Subcutaneous abdominal adipose tissue (tissue), 5 donors: ENCODE data around the gene CRB3.

ENCODE experiments used
- H3K27ac ChIP-seq: one replicate; pipeline ENCODE4 v1.7.0; 2013; ENCODE audit warnings: low read depth, mild to moderate bottlenecking, inconsistent platforms, low read length, moderate library complexity
- H3K27me3 ChIP-seq, 5 donors: one replicate each; pipeline ENCODE4 v1.7.0; 2013; ENCODE audit warnings: low read length in 5 of 5, inconsistent platforms in 1 of 5; ENCODE audit not compliant: control insufficient read depth in 5 of 5, insufficient read depth in 4 of 5
- H3K36me3 ChIP-seq, 5 donors: one replicate each; pipeline ENCODE4 v1.7.0; 2013; ENCODE audit warnings: low read length in 5 of 5; ENCODE audit not compliant: control insufficient read depth in 5 of 5, insufficient read depth in 5 of 5
- H3K4me1 ChIP-seq, 5 donors: one replicate each; pipeline ENCODE4 v1.7.0; 2013; ENCODE audit warnings: low read length in 5 of 5, mild to moderate bottlenecking in 3 of 5, moderate library complexity in 1 of 5; ENCODE audit not compliant: control insufficient read depth in 5 of 5, insufficient read depth in 5 of 5
- H3K4me3 ChIP-seq, 5 donors: one replicate each; pipeline ENCODE4 v1.7.0; 2013; ENCODE audit warnings: low read length in 5 of 5, low read depth in 1 of 5
- H3K9ac ChIP-seq, 5 donors: one replicate each; pipeline ENCODE4 v1.7.0; 2013; ENCODE audit warnings: low read length in 5 of 5, mild to moderate bottlenecking in 4 of 5, moderate library complexity in 3 of 5
- H3K9me3 ChIP-seq, 5 donors: one replicate each; pipeline ENCODE4 v1.7.0; 2013; ENCODE audit warnings: low read length in 5 of 5; ENCODE audit not compliant: control insufficient read depth in 5 of 5
- donor health status: healthy.
- donor health status: healthy.
- donor health status: healthy.
- donor health status: healthy.
- donor health status: healthy.

Gene CRB3

GRCh38 chr19:6476896-6477431, 12.9 kb downstream of the CRB3 start:
- Histone ChIP-seq H3K4me3 (peak overlapping the region in 2 of 5 donors; percentile 22 to 37), H3K27me3 (peaks cover 22 to 39% (median 31%) of the 10 kb centered on the region in 5 donors)

DNA sequence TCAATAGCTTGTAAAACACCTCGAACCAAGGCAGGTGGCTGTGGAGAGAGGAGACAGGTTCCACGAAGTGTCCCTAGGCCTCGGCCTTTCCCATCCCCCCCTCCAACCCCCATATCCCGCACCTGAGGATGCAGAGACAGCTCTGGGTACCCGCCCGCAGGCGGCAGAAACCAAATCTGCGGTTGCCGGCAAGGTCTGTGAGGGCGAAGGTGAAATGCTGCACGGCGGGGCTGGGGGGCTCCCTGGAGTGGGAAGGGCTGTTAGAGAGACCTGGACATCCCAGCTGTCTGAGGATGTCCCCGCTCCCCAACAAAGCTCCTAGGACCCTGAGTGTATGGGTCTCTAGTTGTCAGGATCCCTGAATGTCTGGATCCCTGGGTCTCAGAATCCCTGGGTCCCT, 14.7 kb downstream of the CRB3 start:
- Histone ChIP-seq H3K9ac (no peak overlapping the region), H3K9me3 (no peaks in the 10 kb centered on the region), H3K27ac (no peak overlapping the region), H3K36me3 (no peaks in the 10 kb centered on the region), H3K4me1 (peaks cover 0 to 21% (median 14%) of the 10 kb centered on the region in 5 donors), H3K4me3 (no peak overlapping the region), H3K27me3 (peaks cover 22 to 39% (median 31%) of the 10 kb centered on the region in 5 donors)

More at GRCh38 chr19:6476896-6477431, 12.9 kb downstream of the CRB3 start:
- Histone ChIP-seq H3K9me3 (no peaks in the 10 kb centered on the region), H3K9ac (no peak overlapping the region), H3K27ac (no peak overlapping the region), H3K4me1 (peaks cover 0 to 19% (median 14%) of the 10 kb centered on the region in 5 donors), H3K36me3 (no peaks in the 10 kb centered on the region)

DNA sequence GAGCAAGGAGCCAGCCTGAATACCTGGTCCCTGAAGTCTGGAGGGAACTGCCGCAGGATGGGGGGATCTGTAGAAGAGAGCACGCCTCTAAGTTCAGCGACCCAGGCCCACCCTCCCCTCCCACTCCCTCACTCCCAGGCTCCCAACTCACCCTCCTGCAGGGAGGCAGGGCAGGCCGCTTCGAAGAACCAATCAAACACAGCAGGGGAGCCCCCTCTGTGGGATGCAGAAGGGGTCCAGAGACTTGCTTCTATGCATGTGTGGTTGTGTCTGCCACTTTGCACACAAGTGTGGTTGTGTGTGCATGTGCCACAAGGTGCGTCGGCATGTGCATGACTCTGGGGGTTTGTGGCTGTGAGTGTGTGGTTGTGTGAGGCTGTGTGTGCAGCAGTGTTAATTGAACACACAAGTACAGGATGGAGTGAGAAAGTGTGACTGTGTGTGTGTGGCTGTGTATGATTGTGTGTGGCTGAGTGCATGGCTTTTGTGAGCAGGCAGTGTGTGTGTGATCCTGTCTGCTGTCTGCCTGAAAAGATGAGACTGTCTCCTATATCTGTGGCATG, 15.8 kb downstream of the CRB3 start:
- Histone ChIP-seq H3K9ac (no peak overlapping the region), H3K9me3 (no peaks in the 10 kb centered on the region), H3K27me3 (peaks cover 21 to 39% (median 31%) of the 10 kb centered on the region in 5 donors), H3K27ac (no peak overlapping the region), H3K4me3 (no peak overlapping the region), H3K4me1 (peaks cover 0 to 21% (median 14%) of the 10 kb centered on the region in 5 donors), H3K36me3 (no peaks in the 10 kb centered on the region)

DNA sequence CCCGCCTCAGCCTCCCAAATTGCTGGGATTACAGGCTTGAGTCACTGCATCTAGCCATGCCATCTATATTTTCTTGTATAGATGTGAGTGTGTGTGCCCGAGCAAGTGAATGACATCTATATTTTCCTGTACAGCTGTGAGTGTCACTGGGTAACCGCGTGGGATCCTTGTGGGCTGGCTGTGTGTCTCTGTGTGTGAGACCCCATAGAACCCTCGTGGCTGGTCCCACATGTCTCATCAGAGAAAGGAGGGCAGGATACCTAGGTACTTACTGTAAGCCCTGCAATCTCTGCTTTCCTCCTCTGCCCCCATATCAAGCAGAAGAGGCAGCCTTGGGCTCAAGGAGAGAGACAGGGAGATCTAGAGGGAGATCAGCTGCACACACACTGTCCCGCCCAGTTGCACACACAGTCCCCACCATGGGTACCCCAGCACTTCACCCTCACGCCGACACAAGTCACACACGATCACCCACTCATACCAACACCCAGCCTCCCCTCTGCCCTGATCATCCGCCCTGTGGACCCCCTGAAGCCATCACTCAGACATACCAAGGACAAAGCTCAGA, 16.9 kb downstream of the CRB3 start:
- peaks cover 10 to 30% (median 21%) of the 10 kb centered on the region in 5 donors for H3K27me3 ChIP-seq

DNA sequence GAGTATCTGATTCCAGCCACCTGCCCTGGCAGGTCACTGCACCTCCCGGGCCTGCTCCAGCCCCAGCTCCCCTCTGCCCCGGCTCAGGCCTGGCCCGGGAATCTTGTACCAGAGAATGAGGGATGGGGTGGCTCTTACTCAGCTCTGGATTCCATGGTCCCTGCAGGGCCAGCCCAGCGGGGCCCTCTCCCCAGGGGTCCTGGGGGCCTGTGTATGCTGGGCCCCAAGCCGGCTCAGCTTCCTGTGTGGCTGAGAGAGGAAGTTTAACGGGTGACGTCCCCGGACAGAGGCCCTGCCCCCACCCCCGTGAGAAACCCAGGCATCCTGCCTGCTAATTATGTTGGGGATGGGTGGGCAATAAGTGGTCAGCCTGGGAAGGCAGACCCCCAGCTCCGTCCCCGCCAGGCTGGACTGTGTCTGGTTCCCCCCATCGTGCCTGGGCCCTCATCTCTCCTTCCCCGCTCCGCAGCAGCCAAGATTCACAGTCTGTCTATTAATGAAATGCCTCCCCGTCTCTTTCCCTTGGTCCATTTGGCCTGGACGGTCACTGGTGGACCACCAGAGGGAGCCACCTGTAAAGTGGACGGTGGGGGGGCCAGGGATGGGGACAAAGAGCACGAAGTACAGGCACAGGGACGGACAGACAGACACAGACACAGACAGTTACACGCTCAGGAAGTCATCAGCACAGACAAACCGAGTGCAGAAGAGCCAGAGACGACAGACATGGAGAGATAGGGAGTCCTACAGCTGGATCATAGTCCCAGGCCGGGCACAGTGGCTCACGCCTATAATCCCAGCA, 17.7 kb downstream of the CRB3 start, which contains the start of gene DENND1C:
Gene DENND1C (minus strand): TSS at position 247 of the 802 bp plus-strand sequence. CDS start 92 bp downstream, at position 155.
- Histone ChIP-seq H3K9me3 (no peaks in the 10 kb centered on the region), H3K27ac (no peak within 1 kb of the TSS), H3K4me3 (peak within 1 kb of the TSS; percentile 4 to 48 (median 36)), H3K27me3 (peaks cover 4 to 23% (median 14%) of the 10 kb centered on the region in 5 donors), H3K9ac (peak within 1 kb of the TSS in 4 of 5 donors; percentile 3 to 66 (median 55)), H3K4me1 (peaks cover 0 to 7% (median under 1%) of the 10 kb centered on the region in 5 donors), H3K36me3 (no peaks in the 10 kb centered on the region)

More for the DNA sequence above, 16.9 kb downstream of the CRB3 start:
- peak overlapping the region; percentile 4 to 48 (median 36) for H3K4me3 ChIP-seq
- no peaks in the 10 kb centered on the region for H3K36me3 ChIP-seq
- peaks cover 0 to 15% (median 9%) of the 10 kb centered on the region in 5 donors for H3K4me1 ChIP-seq
- H3K9me3 ChIP-seq = no peaks in the 10 kb centered on the region
- peak overlapping the region in 3 of 5 donors; percentile 48 to 66 (median 62) for H3K9ac ChIP-seq
- no peak overlapping the region for H3K27ac ChIP-seq

DNA sequence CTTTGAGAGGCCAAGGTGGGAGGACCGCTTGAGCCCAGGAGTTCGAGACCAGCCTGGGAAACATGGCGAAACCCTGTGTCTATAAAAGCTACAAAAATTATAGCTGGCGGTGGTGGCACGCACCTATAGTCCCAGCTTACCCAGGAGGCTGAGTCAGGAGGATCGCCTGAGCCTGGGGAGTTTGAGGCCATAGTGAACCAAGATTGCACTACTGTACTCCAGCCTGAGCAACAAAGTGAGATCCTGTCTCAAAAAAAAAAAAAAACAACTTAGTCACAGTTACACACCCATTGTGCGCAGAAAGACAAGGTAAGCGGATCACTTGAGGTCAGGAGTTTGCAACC, 18.2 kb downstream of the CRB3 start:
- Histone ChIP-seq H3K4me3 (peak overlapping the region in 1 of 5 donors; percentile 48), H3K36me3 (no peaks in the 10 kb centered on the region), H3K9me3 (no peaks in the 10 kb centered on the region), H3K9ac (no peak overlapping the region), H3K27me3 (peaks cover 3 to 17% (median 9%) of the 10 kb centered on the region in 5 donors), H3K4me1 (peaks cover 0 to 6% (median 0%) of the 10 kb centered on the region in 5 donors), H3K27ac (no peak overlapping the region)

- peaks cover 3 to 17% (median 9%) of the 10 kb centered on the region in 5 donors for H3K27me3 ChIP-seq
- H3K36me3 ChIP-seq = no peaks in the 10 kb centered on the region
- H3K9me3 ChIP-seq = no peaks in the 10 kb centered on the region
- H3K27ac ChIP-seq = no peak overlapping the region
- H3K4me3 ChIP-seq = no peak overlapping the region
- H3K9ac ChIP-seq = no peak overlapping the region
- H3K4me1 ChIP-seq = peaks cover 0 to 6% (median 0%) of the 10 kb centered on the region in 5 donors
Observed at GRCh38 chr19:6483235-6483634, 19.2 kb downstream of the CRB3 start.

- Histone ChIP-seq H3K27ac (no peak overlapping the region), H3K4me1 (peaks cover 0 to 6% (median 0%) of the 10 kb centered on the region in 5 donors), H3K9ac (no peak overlapping the region), H3K4me3 (no peak overlapping the region), H3K9me3 (no peaks in the 10 kb centered on the region), H3K27me3 (peaks cover 3 to 17% (median 7%) of the 10 kb centered on the region in 5 donors), H3K36me3 (no peaks in the 10 kb centered on the region)
Observed at GRCh38 chr19:6484230-6484629, 20.2 kb downstream of the CRB3 start.

- Histone ChIP-seq H3K27me3 (peaks cover 0 to 13% (median 6%) of the 10 kb centered on the region in 5 donors), H3K4me3 (no peak overlapping the region), H3K27ac (no peak overlapping the region), H3K4me1 (peaks cover 0 to 6% (median 0%) of the 10 kb centered on the region in 5 donors), H3K9me3 (no peaks in the 10 kb centered on the region), H3K36me3 (no peaks in the 10 kb centered on the region), H3K9ac (no peak overlapping the region)
Observed at GRCh38 chr19:6484831-6485230, 20.8 kb downstream of the CRB3 start.
